Activated CD4-positive, alpha-beta T cell treated with anti-CD3 and anti-CD28 coated beads, Interleukin-10, Interleukin-2, amounts not matched to agents 100 ng/mL and 50 ng/mL, durations not matched to agents 16 hours and 8 hours (primary cell): ENCODE data around the gene AUTS2.
"Not testable (repeated sequence)": the region's sequence is repeated elsewhere in the genome, so short reads cannot be mapped to it uniquely, and the experiment has no call there.

Source experiments
- DNase-seq: peaks from one replicate; pipeline ENCODE4 v3.0.0-alpha.2; 2020

Gene AUTS2

GRCh38 chr7:70789481-70790214, 1191.4 kb downstream of the AUTS2 start:
- DNase-seq: no peak

- DNase-seq: no peak
Measured at GRCh38 chr7:70790215-70791073, 1192.2 kb downstream of the AUTS2 start.

DNA sequence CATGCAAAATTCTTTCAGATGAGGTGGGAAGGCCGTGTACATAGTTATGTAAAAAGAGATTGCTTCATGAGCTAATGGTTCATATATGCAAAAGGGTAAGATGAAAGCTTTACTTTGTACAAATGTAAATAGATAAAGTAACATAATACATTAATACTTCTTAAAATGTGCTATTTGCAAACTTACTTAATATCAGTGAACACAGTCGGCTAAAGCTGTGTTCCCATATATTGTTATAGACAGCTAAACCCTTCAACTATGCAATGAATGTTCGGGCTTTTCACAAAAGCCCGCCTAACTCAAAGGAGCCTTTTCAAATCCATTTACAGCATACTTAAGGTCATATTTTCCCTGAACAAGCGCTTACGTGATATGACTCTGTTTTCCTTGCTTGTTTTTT, 1193.1 kb downstream of the AUTS2 start:
- DNase-seq: no peak

- no peak for DNase-seq
Measured at GRCh38 chr7:70793060-70793459, 1194.8 kb downstream of the AUTS2 start.

- no peak for DNase-seq
Measured at GRCh38 chr7:70793821-70794220, 1195.5 kb downstream of the AUTS2 start.

DNA sequence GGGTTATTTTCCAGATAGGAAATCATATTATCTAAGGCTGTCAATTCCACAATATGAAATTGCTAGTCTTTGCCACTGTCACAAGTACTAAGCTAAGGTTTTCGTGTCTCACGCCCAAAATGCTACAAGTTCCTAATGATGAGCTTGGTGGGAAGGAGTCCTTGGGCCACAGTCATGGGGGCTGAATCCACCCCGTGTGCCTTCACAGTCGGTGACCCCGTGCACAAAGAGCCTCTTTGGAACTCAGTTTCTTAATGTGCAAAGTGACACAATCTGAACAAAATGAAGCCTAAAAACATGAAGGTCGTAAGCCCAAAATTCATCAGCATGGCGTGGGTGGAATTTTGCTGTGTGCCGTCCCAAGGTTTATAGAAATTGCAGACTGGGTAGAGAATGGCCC, 1196.7 kb downstream of the AUTS2 start:
- no peak for DNase-seq

GRCh38 chr7:70795948-70796347, 1197.7 kb downstream of the AUTS2 start:
- DNase-seq: no peak

GRCh38 chr7:70797109-70797514, 1198.8 kb downstream of the AUTS2 start:
- no peak for DNase-seq

- no peak for DNase-seq
Measured at GRCh38 chr7:70799841-70800405, 1201.6 kb downstream of the AUTS2 start.

- DNase-seq: no peak
Measured at GRCh38 chr7:70805360-70805759, 1207.1 kb downstream of the AUTS2 start.

GRCh38 chr7:70807650-70808049, 1209.4 kb downstream of the AUTS2 start:
- DNase-seq: no peak

GRCh38 chr7:70808876-70809275, 1210.6 kb downstream of the AUTS2 start:
- DNase-seq: no peak

GRCh38 chr7:70810558-70811139, 1212.4 kb downstream of the AUTS2 start:
- DNase-seq: no peak

- DNase-seq: no peak
Measured at GRCh38 chr7:70812511-70812910, 1214.2 kb downstream of the AUTS2 start.

- not testable (repeated sequence) for DNase-seq
Measured at GRCh38 chr7:70822490-70822889, 1224.2 kb downstream of the AUTS2 start.

- peak; percentile 79 for DNase-seq
Measured at GRCh38 chr7:70829221-70830059, 1231.2 kb downstream of the AUTS2 start.

- DNase-seq: no peak
Measured at GRCh38 chr7:70830060-70830395, 1231.8 kb downstream of the AUTS2 start.

DNA sequence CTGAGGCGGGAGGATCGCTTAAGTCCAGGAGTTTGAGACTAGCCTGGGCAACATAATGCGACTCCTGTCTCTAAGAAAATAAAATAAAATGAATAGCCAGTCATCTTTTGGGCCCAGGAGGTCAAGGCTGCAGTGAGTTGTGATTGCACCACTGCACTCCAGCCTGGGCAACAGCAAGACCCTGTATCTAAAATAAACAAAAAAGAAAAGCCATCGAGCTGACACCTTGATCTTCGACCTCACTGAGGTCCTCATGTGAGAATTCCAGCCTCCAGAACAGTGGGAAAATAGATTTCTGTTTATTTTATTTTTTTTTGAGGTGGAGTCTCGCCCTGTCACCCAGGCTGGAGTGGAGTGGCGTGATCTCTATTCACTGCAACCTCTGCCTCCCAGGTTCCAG, 1232.2 kb downstream of the AUTS2 start:
- DNase-seq: no peak

- no peak for DNase-seq
Measured at GRCh38 chr7:70833726-70834125, 1235.5 kb downstream of the AUTS2 start.

GRCh38 chr7:70834424-70834823, 1236.1 kb downstream of the AUTS2 start:
- DNase-seq: no peak

- DNase-seq: no peak
Measured at GRCh38 chr7:70835658-70836057, 1237.4 kb downstream of the AUTS2 start.

DNA sequence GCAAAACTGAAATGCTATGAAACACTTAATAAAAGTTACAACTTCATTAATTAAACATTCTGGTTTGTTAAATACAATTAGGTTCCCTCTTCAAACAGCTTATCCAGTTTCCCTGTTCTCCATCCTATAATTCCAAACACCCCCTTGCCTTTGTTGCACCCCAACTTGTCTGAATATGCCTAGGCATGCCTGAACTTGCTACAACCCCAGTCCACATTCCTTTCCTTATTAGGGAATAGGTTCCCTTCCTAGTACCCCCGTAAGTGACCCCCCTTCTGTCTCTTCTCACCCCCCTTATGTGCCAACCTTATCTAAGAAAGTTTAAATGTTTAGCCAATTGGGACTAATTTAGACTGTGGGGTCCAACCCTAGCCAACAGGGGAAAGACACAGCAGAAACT, 1238.0 kb downstream of the AUTS2 start:
- no peak for DNase-seq

GRCh38 chr7:70836946-70837345, 1238.7 kb downstream of the AUTS2 start:
- DNase-seq: no peak
